ENCODE data around the gene TBC1D14.
"Not testable (repeated sequence)": the region's sequence is repeated elsewhere in the genome, so short reads cannot be mapped to it uniquely, and the experiment has no call there.

The TBC1D14 gene

GRCh38 chr4:6972911-6973310, 63.3 kb downstream of the TBC1D14 start:
- ATAC-seq (no peak), DNase-seq (no peak)

- peak; percentile 88 for ATAC-seq
- peak; percentile 88 for DNase-seq
Observed at GRCh38 chr4:6974138-6974848, 64.7 kb downstream of the TBC1D14 start.

GRCh38 chr4:6977846-6978245, 68.2 kb downstream of the TBC1D14 start:
- not testable (repeated sequence) for DNase-seq

GRCh38 chr4:6983544-6984142, 74.0 kb downstream of the TBC1D14 start:
- ATAC-seq (no peak), DNase-seq (no peak)

More at GRCh38 chr4:6977846-6978245, 68.2 kb downstream of the TBC1D14 start:
- not testable (repeated sequence) for ATAC-seq

- DNase-seq, result no peak
- no peak for ATAC-seq
Observed at GRCh38 chr4:6984612-6985425, 75.2 kb downstream of the TBC1D14 start.

- ATAC-seq (peak; percentile 1), DNase-seq (no peak)
Observed at GRCh38 chr4:6986072-6986780, 76.6 kb downstream of the TBC1D14 start.

DNA sequence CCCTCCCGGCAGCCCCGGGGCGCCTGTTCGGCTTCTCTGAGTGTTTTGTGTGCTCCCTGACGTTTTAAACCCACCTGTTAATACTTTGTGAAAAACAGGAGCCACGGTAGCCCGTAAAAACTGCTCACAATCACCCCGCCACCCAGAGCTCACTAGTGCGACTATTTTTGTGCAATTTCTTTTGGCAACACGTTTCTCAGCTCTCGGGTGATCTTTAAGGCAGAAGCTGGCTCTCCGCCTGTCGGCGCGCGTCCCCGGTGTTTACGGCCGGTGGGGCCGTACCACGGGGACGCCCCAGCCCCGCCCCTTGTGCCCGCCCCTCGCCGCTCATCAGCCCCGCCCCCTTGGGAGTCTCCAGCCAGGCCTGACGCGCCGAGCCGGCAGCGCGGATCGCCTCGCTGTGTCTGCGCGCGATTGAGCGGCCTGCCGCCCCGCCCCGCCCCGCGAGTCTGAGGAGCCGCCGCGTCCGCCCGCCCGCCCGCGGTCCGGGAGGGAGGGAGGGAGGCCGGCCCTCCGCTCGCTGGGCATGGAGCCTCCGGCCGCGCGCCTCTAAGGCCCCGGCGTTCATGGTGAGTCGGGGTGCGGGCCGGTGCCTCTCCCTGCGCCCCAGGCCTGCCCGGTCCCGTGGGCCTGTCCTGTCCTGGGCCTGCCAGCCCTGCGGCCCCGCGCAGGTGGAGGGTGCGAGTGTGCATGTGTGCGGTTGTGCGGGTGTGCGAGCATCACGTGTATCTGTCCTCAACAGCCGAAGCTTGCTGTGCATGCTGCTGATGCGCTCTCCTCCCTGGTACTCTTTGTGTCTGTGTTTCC, 77.4 kb downstream of the TBC1D14 start:
- peak; percentile 95 for ATAC-seq
- DNase-seq, result peak; percentile 95

- no peak for ATAC-seq
- DNase-seq, result peak; percentile 12
Observed at GRCh38 chr4:6987588-6987961, 77.9 kb downstream of the TBC1D14 start.

DNA sequence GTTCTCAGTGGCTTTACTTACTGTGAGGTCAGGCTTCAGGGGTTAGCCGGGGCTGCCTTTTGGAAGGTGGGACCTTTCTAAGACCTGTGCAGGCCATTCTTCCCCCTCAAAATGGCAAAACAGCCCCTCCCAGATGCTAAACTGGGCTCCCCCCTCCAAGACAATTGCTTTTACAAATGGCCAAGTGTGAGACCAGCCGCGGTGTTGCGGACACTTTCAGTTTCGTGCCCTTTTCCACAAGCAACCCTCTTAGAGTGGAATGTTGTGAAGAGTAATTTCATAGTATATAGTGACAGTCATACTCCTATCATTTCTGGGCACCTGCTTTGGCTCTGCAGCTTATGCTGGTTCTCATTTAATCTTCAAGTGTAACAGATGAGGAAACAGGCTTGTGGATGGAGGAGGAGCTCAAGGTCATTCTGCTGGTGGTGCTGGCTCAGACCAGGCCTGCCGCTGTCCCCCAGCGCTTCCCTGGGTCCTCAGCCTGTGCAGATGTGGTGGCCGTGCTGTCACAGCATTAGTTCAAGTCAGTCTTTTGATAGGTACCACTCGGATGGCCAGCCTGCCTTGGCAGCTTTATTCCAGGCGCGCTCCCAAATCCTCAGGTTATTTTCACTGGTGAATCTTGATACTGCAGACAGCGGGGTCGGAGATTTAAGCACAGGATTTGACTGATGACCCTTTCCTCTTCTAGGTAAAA, 78.5 kb downstream of the TBC1D14 start:
- ATAC-seq (no peak), DNase-seq (no peak)

DNA sequence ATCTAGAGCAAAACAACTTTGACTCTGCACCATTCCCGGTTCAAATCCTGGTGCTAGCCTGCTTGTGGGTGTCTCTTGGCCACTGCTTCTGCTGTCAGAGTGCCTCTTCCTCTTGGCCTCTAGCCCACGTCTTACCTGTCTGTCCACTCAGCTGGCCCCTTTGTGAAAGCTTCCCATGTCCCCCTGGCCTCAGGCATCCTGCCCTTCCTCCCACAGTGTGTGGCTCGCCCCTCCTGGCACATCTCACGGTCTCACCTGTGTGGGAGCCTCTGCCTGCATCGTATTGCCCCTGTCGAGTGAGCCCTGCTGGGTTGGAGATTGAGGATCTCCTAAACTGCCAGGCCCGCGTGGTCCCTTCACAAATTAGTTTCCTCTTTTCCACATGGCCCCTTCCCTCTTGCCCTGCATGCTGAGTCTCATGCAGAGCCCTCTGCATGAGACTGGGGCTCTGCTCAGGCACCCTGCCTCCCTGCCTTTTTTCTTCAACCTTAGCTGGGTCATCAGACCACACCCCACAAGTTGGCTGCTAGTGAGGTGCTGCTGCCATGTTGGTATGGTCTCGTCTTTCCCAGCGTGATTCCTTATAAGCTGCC, 79.8 kb downstream of the TBC1D14 start:
- DNase-seq (no peak), ATAC-seq (no peak)

DNA sequence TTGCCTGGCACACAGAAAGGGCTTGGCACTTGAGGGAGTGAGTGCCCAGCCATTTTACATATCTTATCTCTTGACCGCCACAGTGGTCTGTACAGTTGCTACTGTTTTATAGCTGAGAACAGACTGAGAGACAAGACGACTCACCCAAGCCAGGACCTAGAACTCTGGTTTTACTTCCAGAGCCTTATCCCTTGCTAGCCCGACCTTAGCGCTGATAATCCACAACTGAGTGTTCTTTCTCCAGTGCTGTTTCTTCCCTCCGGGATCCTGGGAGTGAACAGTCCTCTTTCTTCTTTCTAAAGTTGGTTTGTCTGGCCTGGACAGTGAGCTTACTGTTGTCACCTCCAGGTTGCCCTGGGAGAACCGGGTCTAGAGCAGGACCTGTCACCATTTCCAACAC, 81.0 kb downstream of the TBC1D14 start:
- DNase-seq, result no peak
- no peak for ATAC-seq

DNA sequence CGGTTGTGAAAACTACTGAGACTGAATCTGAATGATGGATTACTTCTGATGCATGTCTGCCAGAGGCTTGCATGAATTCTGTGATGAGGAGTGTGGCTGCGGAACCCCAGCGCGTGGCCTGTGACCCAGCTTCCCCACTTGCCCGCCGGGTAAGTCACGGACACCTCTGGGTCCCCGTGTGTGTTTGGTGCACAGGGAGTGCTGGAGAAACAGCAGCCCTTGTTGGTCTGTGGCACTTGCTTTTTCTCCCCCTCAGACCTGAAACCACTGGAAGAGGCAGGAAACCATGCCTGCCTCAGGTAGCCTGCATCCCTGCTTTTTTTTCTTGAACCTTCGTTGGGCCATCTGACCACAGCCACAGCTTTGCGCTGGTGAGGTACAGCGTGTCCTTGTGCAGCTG, 81.6 kb downstream of the TBC1D14 start:
- DNase-seq (no peak), ATAC-seq (no peak)

DNA sequence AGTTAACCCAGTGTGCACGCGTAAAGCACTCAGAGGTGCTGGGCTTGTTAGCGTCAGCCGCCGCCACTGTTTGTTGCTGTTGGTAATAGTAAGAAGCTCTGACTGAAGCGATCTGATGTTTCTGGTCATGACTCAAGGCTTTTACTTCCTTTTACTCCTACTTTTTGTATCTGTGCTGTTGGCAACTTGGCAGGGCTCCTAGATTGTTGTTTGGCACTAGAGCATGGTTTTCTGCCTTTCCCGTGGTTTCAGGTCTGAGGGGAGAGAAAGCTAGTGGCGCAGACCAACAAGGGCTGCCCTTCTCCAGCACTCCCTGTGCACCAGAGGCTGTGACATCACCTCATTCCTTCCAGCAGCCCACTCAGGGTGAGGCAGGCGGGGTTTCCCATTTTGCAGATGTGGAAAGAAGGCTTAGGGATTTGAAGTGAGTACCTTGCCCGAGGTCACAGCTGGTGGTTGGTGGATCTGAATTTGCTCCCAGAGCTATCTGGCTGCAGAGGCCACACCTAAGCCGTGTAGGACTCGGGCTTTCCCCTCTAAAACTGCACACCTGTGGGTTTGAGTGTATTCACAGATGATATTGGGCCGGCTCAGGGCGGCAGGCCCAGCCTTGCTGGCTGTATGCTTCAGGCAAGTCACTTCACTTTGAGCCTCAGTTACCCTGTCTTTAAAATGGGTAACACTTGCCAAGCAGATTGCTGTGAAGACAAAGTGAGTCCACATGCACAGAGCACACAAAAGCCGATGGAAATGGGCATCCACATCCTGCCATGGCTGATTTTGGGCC, 82.3 kb downstream of the TBC1D14 start:
- no peak for ATAC-seq

DNA sequence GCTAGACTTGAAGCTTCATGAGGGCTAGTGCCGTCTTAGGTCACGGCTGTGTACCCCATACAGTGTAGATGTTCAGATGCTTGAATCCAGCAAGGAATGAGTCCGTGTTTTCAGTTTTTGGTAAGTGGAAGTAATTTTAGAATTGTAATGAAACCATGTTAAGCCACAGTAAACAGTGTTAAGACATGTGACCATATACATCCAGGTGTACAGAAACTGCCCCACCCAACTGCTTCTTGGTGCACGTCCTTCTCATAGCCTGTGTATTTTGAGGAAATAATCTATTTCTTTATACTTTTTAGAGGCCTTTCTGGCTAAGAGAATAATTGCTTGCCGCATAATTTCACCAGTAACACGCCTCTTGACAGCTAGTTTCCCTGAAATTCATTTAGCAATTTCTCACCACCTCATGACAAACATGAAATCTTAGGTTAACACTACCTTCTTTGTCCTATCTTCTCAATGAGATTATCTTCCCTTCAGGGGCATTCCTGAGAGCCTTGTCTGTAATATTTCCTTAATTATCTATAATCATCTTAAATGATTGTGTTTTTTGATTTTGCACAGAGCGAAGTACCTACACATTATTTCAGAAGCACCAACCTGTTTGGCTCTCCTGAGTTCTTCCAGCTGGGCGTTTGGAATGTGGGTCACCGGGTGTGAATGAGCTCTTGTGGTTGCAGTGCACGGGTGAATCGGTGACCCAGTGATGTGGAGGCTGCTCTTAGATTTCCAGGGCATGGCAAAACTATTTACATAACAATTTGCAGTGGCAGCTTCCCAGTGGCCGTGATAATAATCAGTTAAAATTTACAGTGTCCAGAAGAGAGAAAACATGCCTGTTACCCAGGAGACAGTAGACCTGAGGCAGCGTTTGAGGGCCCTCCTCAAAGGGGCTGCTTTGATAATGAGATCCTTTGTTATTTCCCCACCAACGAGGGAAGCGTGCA, 83.4 kb downstream of the TBC1D14 start:
- DNase-seq (no peak), ATAC-seq (no peak)

More for the DNA sequence above, 82.3 kb downstream of the TBC1D14 start:
- DNase-seq, result no peak

DNA sequence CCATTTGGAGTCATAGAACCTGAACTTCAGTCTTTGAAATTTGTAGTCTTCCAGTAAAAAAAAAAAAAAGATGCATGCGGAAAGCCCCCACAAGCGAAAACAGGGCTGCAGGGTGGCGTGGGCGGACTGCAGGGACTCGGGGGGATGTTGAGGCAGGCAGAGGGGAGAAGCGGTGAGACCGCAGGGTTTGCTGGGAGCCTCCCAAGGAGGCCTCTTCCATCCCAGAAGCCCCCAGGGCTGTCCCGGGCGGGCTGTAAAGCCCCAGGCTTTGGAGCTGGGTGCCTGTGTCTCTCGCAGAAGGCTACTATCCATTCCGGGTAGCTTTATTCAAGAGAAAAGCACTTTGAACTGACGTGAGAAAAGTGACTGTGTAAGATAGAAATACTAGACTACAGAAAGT, 86.9 kb downstream of the TBC1D14 start:
- DNase-seq (no peak), ATAC-seq (no peak)

- DNase-seq (no peak), ATAC-seq (no peak)
Observed at GRCh38 chr4:6999172-7000086, 89.8 kb downstream of the TBC1D14 start.

DNA sequence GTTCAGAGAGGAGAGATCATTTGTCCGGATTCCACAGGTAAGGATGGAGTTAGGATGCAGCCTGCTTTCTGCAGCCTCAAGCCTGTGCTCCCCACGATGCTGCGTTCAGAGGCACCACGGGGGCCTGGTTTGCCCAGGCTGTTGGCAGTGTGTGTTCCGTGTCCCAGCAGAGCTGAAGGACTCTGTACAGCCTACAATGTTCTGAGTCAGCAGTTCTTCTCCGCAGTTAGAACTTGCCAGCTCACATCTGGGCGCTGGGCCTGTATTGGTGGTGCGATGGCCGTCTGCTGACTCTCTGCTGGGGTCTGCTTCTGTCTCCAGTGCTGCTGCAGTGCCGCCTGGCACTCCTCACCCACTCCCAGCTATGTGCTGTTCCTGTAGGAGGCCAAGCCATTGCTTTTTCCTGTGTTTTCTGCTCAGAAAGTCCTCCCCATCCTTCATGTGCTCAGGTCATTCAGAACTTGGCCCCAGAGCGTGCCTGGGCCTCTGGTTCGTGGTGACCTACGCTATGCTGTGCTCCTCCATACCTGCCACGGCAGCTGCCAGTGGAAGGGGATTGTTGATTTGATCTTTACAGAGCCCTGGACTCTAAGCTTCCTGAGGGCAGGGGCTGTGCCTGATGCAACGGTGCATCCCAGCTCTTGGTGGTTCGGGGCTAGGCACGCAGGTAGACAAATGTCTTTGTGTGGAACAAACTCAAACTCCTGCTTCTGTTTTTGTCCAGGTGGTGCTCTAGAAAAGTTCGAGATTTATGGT, 91.0 kb downstream of the TBC1D14 start:
- ATAC-seq (no peak), DNase-seq (no peak)

Measured in stimulated activated naive CD8-positive, alpha-beta T cell treated with anti-CD3 and anti-CD28 coated beads, Interleukin-15, Interleukin-2, amounts not matched to agents 100 U/mL and 50 U/mL, for 24 hours (primary cell).